ENCODE data around the gene ZNF839.
A peak's percentile ranks its signal among the peaks of the same experiment; 100 is the strongest.
"Not testable (repeated sequence)": the region's sequence is repeated elsewhere in the genome, so short reads cannot be mapped to it uniquely, and the experiment has no call there.

ZNF839 gene

GRCh38 chr14:102335163-102335562 lies 15.6 kb downstream of the ZNF839 start:
- DNase-seq (ENCODE audit: low read depth in 2 of 2, low spot score in 1 of 2): no peak

- no peak for DNase-seq (ENCODE audit: low read depth in 2 of 2, low spot score in 1 of 2)
Observed at GRCh38 chr14:102338724-102339123, 19.2 kb downstream of the ZNF839 start.

DNA sequence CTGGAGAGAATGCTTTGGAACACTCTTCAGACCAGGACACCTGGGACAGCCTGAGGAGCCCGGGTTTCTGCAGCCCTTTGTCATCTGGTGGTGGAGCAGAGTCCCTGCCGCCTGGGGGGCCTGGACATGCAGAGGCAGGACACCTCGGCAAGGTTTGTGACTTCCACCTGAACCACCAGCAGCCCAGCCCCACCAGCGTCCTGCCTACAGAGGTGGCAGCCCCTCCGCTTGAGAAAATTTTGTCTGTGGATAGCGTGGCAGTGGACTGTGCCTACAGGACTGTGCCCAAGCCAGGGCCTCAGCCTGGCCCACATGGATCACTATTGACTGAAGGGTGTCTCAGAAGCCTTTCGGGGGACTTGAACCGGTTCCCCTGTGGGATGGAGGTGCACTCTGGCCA lies 22.0 kb downstream of the ZNF839 start:
- DNase-seq (ENCODE audit: low read depth in 2 of 2, low spot score in 1 of 2): no peak

DNA sequence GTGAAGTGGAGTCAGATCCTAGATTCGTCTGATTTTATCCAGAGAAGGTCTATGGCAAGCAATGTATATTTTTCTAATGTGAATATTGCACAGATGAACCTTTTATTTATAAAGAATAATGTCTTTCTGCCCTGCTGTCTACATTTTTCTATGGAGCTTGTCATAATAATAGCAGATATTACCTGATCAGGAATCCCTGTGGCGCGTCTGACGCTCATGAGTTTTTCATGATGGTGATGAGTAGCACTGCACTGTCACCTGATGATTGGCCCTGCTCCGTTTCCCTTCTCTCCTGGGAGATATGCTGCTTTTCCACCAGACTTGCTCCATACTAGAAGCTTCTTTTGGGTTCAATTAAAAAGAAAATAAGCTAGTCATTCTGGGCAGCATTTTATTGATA lies 22.7 kb downstream of the ZNF839 start:
- no peak for DNase-seq (ENCODE audit: low read depth in 2 of 2, low spot score in 1 of 2)

DNA sequence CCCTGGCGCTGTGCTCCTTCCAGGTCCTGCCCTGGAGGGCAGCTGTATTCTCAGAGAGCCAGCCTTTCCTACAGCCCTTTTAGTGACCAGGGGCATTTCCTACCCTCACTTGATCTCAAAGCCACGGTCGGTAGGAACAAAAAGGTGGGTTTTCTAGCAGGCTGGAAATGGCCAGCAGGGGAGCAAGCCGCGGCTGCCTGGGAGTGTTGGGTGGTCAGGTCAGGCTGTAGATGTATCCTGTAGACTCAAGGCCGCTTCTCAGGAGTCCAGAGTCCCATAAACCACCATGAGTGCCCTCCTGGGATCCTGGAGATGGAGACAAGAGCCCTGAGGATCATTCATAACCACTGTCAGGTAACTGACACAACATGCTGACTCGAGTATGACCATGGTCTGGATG lies 24.5 kb downstream of the ZNF839 start:
- no peak for DNase-seq (ENCODE audit: low read depth in 2 of 2, low spot score in 1 of 2)

- no peak for DNase-seq (ENCODE audit: low read depth in 2 of 2, low spot score in 1 of 2)
Observed at GRCh38 chr14:102344485-102344884, 24.9 kb downstream of the ZNF839 start.

DNA sequence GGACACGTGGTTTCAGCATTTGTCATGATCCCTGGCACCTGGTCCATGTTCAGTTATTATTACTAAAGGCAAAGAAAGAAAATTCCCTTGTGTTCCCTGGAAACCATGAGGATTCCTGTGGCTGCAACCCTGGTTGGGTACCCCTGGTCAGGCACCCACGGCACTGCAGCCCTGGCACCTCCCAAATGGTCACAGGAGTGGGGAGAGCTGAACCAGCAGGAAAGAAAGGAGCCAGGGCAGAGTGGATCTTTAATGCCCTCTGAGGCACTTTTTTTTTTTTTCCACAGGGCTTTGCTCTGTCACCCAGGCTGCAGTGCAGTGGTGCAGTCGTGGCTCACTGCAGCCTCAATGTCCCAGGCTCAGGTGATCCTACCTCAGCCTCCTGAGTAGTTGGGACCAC lies 25.7 kb downstream of the ZNF839 start:
- no peak for DNase-seq (ENCODE audit: low read depth in 2 of 2, low spot score in 1 of 2)

DNA sequence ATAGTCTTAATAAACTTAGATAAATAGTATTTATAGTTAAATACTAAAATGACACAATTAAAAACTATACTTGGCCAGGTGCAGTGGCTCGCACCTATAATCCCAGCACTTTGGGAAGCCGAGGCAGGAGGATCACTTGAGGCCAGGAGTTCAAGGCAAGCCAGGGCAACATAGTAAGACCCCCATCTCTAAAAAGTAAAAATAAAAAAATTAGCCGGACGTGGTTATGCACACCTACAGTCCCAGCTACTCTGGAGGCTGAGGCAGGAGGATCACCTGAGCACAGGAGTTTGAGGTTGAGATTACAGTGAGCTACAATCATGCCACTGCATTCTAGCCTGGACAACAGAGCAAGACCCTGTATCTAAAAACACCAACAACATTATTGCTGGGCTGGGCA lies 27.1 kb downstream of the ZNF839 start:
- no peak for DNase-seq (ENCODE audit: low read depth in 2 of 2, low spot score in 1 of 2)

- DNase-seq (ENCODE audit: low read depth in 2 of 2, low spot score in 1 of 2): no peak
Observed at GRCh38 chr14:102348376-102348775, 28.8 kb downstream of the ZNF839 start.

DNA sequence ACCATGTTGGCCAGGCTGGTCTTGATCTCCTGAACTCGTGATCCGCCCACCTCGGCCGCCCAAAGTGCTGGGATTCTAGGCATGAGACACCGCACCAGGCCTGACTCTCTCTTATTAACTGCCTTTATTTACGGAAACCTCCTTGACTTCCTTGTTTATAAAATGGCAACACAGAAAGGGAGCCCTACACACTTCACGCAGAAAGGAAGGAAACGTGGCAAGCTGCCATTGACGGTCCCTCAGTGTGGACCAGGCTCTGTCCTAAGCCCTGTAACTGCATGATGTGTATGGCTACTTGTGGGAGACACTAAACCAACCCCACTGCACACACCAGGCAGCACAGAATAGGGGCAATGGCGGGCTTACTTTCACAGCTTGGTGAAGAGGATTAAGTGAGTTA lies 31.5 kb downstream of the ZNF839 start:
- DNase-seq (ENCODE audit: low read depth in 2 of 2, low spot score in 1 of 2): no peak

- not testable (repeated sequence) for DNase-seq (ENCODE audit: low read depth in 2 of 2, low spot score in 1 of 2)
Observed at GRCh38 chr14:102351593-102351992, 32.0 kb downstream of the ZNF839 start.

- DNase-seq (ENCODE audit: low read depth in 2 of 2, low spot score in 1 of 2): no peak
Observed at GRCh38 chr14:102352213-102352612, 32.7 kb downstream of the ZNF839 start.

DNA sequence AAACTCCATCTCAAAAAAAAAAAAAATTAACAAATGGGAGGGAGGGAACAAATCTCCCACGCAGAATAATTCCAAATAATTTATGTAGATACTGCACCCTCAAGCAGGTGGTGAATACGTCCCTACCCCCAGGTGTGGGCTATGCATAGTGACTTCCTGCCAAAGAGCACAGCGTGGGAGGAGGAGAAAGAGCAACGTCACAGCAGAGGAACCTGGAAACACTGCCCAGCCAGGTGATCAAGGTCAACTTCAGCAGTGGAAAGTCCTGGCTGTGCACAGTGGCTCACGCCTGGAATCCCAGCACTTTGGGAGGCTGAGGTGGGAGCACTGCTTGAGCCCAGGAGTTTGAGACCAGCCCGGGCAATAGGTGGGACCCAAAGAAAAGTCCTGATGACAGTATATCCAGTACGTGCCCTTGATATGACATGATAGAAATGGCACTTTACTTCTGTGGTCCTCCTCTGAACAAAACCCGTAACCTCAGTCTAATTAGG lies 33.6 kb downstream of the ZNF839 start:
- DNase-seq (ENCODE audit: low read depth in 2 of 2, low spot score in 1 of 2): no peak

- DNase-seq (ENCODE audit: low read depth in 2 of 2, low spot score in 1 of 2): no peak
Observed at GRCh38 chr14:102356280-102356679, 36.7 kb downstream of the ZNF839 start.

DNA sequence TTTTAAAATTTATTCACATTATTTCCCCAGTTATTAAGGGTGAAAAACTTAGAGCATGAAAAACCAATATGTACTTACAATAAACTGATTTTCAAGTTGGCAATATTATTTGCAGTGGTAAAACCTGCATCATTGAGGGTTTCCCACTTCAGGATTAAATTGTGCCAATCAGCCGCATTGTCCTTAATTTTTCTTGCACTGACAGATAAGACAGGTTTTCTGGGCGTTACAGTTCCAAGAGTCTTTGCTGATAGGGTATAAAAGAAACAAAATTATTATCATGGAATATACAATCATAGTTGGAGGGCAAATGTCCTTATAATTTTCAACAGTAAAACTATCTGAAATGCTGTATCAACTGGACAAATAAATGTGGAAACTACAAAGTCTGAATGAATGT lies 39.8 kb downstream of the ZNF839 start:
- DNase-seq (ENCODE audit: low read depth in 2 of 2, low spot score in 1 of 2): no peak

GRCh38 chr14:102360388-102360787 lies 40.8 kb downstream of the ZNF839 start:
- no peak for DNase-seq (ENCODE audit: low read depth in 2 of 2, low spot score in 1 of 2)

DNA sequence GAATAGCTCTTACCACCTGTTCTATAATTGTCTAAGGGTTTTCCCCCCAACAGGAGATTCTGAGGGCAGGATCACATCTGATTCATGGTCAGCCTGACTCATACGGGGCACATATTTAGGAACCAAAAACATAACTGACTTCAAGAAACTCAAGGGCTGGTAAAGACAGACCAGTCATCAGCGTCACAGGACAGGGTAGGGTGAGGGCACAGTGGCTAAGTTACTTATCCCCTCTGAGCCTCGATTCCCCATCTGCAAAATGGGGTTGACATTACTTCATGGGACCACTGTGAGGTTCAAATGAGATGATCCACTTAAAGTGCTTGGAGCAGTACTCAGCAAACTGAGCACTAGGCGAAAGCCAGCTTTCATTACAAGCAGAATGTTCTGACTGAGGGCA lies 42.5 kb downstream of the ZNF839 start:
- DNase-seq (ENCODE audit: low read depth in 2 of 2, low spot score in 1 of 2): no peak

- peak; percentile 94 to 96 for DNase-seq (ENCODE audit: low read depth in 2 of 2, low spot score in 1 of 2)
Observed at GRCh38 chr14:102362545-102363181, 43.1 kb downstream of the ZNF839 start, which contains the start of the genes CINP and TECPR2. TSS of gene CINP (minus strand) at chr14:102362890. CDS start at chr14:102362851, 39 bp downstream. TSS of gene TECPR2 (plus strand) at chr14:102362941. CDS start at chr14:102376722, 13,781 bp downstream.

GRCh38 chr14:102363182-102363943 lies 43.8 kb downstream of the ZNF839 start:
- DNase-seq (ENCODE audit: low read depth in 2 of 2, low spot score in 1 of 2): no peak

- DNase-seq (ENCODE audit: low read depth in 2 of 2, low spot score in 1 of 2): no peak
Observed at GRCh38 chr14:102370305-102370809, 50.8 kb downstream of the ZNF839 start.

- no peak for DNase-seq (ENCODE audit: low read depth in 2 of 2, low spot score in 1 of 2)
Observed at GRCh38 chr14:102371361-102371760, 51.8 kb downstream of the ZNF839 start.

DNA sequence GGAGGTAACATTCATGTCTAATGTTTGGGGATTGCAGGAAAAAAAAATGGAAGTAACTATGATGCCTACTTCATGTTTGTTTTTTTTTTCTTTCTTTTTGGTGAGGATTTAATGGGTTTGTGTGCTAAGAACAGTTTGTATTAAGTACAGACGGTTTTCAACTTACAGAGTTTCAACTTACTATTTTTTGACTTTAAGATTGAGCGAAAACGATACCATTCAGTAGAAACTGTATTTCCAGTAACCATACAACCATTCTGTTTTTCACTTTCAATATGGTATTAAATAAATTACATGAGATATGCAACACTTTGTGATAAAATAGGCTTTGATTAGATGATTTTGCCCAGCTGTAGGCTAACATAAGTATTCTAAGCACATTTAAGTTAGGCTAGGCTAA lies 53.6 kb downstream of the ZNF839 start:
- no peak for DNase-seq (ENCODE audit: low read depth in 2 of 2, low spot score in 1 of 2)

All from stimulated activated CD8-positive, alpha-beta memory T cell treated with anti-CD3 and anti-CD28 coated beads, Interleukin-4, amount 100 ng/mL, for 4 hours (primary cell).